22Rv1 (cell line): ENCODE data around the gene NEURL4.

Experiments used
- CTCF ChIP-seq: fragments of 450-650 bp; IDR thresholded peaks from 2 replicates; pipeline ENCODE4 v1.5.1; 2017; ENCODE audit warnings: mild to moderate bottlenecking
- ZFX ChIP-seq: fragments of 450-650 bp; IDR thresholded peaks from 2 replicates; pipeline ENCODE4 v1.6.1; 2017; ENCODE audit warnings: antibody characterized with exemption, borderline replicate concordance

GRCh38 chr17:7332111-7332510 lies 3.0 kb upstream of the NEURL4 start:
- TF ChIP-seq CTCF (no peak), ZFX (no peak)
